ENCODE results near the gene NRXN3.

The NRXN3 gene

DNA sequence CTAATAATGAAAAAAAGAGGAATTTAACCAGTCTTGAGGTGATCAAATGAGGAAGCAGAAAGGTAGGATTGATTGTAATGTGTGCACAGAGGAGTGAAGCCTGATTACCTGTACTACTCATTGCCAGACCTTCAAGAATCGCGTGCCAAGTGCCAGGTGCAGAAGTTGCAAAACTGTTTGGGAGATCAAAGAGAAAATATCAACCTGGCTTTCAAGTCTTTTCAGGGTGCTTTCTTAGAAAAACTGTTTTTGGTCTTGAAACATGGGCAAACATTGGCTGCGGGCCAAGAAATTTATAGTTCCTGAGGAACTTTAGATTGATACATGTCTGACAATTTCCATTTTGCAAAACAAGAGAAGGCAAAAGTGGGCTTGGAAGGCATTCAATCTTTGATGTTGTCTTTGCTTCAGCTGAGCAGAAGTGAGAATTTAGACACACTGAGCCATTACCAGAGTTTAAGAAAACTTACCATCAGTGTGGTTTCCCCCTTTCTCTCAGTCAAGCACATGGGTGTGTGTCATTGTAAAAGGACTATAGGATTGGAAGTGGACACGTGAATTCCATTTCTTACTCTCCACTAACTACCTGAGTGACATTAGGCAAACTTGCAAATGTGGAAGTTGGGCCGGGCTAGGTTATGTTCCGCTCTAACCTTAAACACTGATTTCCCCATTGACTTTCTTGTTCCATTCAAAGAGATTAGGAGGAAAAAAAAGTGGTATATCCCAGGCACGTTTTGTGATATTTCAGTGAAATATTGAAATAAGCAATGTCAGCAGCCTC is 1555.0 kb downstream of the NRXN3 start:
- peaks cover 0 to 5% (median 0%) of the 10 kb centered on the region in 5 experiments for H3K27me3 ChIP-seq (replicated peaks in 2 of 5; ENCODE audit: control insufficient read depth in 4 of 5, insufficient read depth in 5 of 5, low read length in 4 of 5)
- H3K4me1 ChIP-seq (ENCODE audit: control extremely low read depth in 1 of 4, control insufficient read depth in 4 of 4, insufficient read depth in 4 of 4, low read length in 3 of 4) = no peaks in the 10 kb centered on the region
- no peak overlapping the region for H3K4me3 ChIP-seq (ENCODE audit: control insufficient read depth in 1 of 7, extremely low read depth in 1 of 7, insufficient read depth in 4 of 7, low read depth in 2 of 7, low read length in 6 of 7)
- WGBS (ENCODE audit: insufficient coverage) = 82% methylated on average over 3 of the region's 7 CpGs
- ChIA-PET CTCF (no interaction called here), POLR2A (no interaction called here)
- H3K27ac ChIP-seq (ENCODE audit: insufficient read depth in 1 of 2, low read depth in 1 of 2, low read length in 2 of 2, poor library complexity in 1 of 2, severe bottlenecking in 2 of 2) = no peak overlapping the region
- no peaks in the 10 kb centered on the region for H3K36me3 ChIP-seq (ENCODE audit: control insufficient read depth in 4 of 4, insufficient read depth in 4 of 4, low read length in 3 of 4)
- H3K9me3 ChIP-seq (ENCODE audit: control extremely low read depth in 1 of 5, control insufficient read depth in 4 of 5, insufficient read depth in 2 of 5, low read depth in 1 of 5, low read length in 4 of 5) = no peaks in the 10 kb centered on the region
- peak in 1 of 3 donors; percentile 4 for DNase-seq

DNA sequence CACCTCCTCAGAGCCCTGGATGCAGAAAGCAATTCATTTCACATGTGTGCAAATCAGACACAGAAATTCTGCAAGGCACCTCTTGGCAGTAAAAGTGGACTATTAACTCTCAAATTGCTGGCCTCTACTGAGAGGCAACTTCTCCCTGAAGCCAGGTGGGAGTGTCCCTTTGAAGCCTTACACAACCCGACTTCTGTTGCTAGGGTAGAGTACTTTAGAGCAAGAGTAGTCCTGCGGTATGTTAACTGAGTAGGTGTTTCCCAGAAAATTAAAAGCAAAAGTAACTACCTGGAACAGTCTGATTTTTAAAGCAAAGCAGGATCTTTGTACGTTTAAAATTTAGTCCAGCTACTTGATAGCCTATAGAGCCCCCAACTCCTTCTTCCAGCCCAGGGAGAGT is 1557.7 kb downstream of the NRXN3 start:
- H3K36me3 ChIP-seq (ENCODE audit: control insufficient read depth in 4 of 4, insufficient read depth in 4 of 4, low read length in 3 of 4) = no peaks in the 10 kb centered on the region
- no peak overlapping the region for H3K27ac ChIP-seq (ENCODE audit: insufficient read depth in 1 of 2, low read depth in 1 of 2, low read length in 2 of 2, poor library complexity in 1 of 2, severe bottlenecking in 2 of 2)
- H3K4me1 ChIP-seq (ENCODE audit: control extremely low read depth in 1 of 4, control insufficient read depth in 4 of 4, insufficient read depth in 4 of 4, low read length in 3 of 4) = peaks cover 0 to 9% (median 3%) of the 10 kb centered on the region in 4 experiments
- ChIA-PET POLR2A (no interaction called here), CTCF (no interaction called here)
- 100% methylated on average over 3 of the region's 3 CpGs for WGBS (ENCODE audit: insufficient coverage)
- H3K9me3 ChIP-seq (ENCODE audit: control extremely low read depth in 1 of 5, control insufficient read depth in 4 of 5, insufficient read depth in 2 of 5, low read depth in 1 of 5, low read length in 4 of 5) = no peaks in the 10 kb centered on the region
- no peak for DNase-seq
- H3K4me3 ChIP-seq (ENCODE audit: control insufficient read depth in 1 of 7, extremely low read depth in 1 of 7, insufficient read depth in 4 of 7, low read depth in 2 of 7, low read length in 6 of 7) = no peak overlapping the region
- peaks cover 0 to 5% (median 0%) of the 10 kb centered on the region in 5 experiments for H3K27me3 ChIP-seq (replicated peaks in 2 of 5; ENCODE audit: control insufficient read depth in 4 of 5, insufficient read depth in 5 of 5, low read length in 4 of 5)

GRCh38 chr14:79728331-79728730 is 1558.2 kb downstream of the NRXN3 start:
- DNase-seq = no peak
- Histone ChIP-seq H3K36me3 (ENCODE audit: control insufficient read depth in 4 of 4, insufficient read depth in 4 of 4, low read length in 3 of 4) (no peaks in the 10 kb centered on the region), H3K27ac (ENCODE audit: insufficient read depth in 1 of 2, low read depth in 1 of 2, low read length in 2 of 2, poor library complexity in 1 of 2, severe bottlenecking in 2 of 2) (no peak overlapping the region), H3K9me3 (ENCODE audit: control extremely low read depth in 1 of 5, control insufficient read depth in 4 of 5, insufficient read depth in 2 of 5, low read depth in 1 of 5, low read length in 4 of 5) (no peaks in the 10 kb centered on the region), H3K27me3 (replicated peaks in 2 of 5; ENCODE audit: control insufficient read depth in 4 of 5, insufficient read depth in 5 of 5, low read length in 4 of 5) (peaks cover 0 to 5% (median 0%) of the 10 kb centered on the region in 5 experiments), H3K4me1 (ENCODE audit: control extremely low read depth in 1 of 4, control insufficient read depth in 4 of 4, insufficient read depth in 4 of 4, low read length in 3 of 4) (peaks cover 0 to 9% (median 3%) of the 10 kb centered on the region in 4 experiments), H3K4me3 (ENCODE audit: control insufficient read depth in 1 of 7, extremely low read depth in 1 of 7, insufficient read depth in 4 of 7, low read depth in 2 of 7, low read length in 6 of 7) (no peak overlapping the region)
- CTCF ChIA-PET = no interaction called here
- POLR2A ChIA-PET = no interaction called here
- 79% methylated on average over 3 of the region's 3 CpGs for WGBS (ENCODE audit: insufficient coverage)

DNA sequence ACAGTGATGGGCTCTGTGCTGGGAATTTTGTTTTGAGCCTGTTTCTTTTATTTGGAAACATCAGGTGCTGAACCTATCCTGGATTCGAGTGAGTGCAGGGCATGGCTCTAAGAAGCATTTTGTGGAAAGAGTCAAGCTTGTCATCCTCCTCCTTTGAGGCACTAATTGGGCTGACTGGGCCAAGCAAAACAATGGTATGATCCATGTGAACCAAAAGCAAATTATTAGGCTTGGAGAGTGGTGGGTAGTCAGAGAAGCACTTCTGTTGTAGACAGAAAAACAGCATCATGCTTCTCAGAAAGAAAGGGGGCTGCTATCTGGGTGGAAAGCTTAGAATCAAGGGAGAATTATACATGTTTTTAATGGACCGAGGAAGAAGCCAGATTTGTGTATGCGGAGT is 1559.6 kb downstream of the NRXN3 start:
- Histone ChIP-seq H3K4me1 (ENCODE audit: control extremely low read depth in 1 of 4, control insufficient read depth in 4 of 4, insufficient read depth in 4 of 4, low read length in 3 of 4) (peaks cover 0 to 9% (median 3%) of the 10 kb centered on the region in 4 experiments), H3K4me3 (ENCODE audit: control insufficient read depth in 1 of 7, extremely low read depth in 1 of 7, insufficient read depth in 4 of 7, low read depth in 2 of 7, low read length in 6 of 7) (no peak overlapping the region), H3K9me3 (ENCODE audit: control extremely low read depth in 1 of 5, control insufficient read depth in 4 of 5, insufficient read depth in 2 of 5, low read depth in 1 of 5, low read length in 4 of 5) (no peaks in the 10 kb centered on the region), H3K36me3 (ENCODE audit: control insufficient read depth in 4 of 4, insufficient read depth in 4 of 4, low read length in 3 of 4) (no peaks in the 10 kb centered on the region), H3K27me3 (replicated peaks in 2 of 5; ENCODE audit: control insufficient read depth in 4 of 5, insufficient read depth in 5 of 5, low read length in 4 of 5) (peaks cover 0 to 5% (median 0%) of the 10 kb centered on the region in 5 experiments), H3K27ac (ENCODE audit: insufficient read depth in 1 of 2, low read depth in 1 of 2, low read length in 2 of 2, poor library complexity in 1 of 2, severe bottlenecking in 2 of 2) (no peak overlapping the region)
- DNase-seq = no peak
- ChIA-PET CTCF (no interaction called here), POLR2A (no interaction called here)
- WGBS (ENCODE audit: insufficient coverage) = 100% methylated on average over 3 of the region's 3 CpGs

GRCh38 chr14:79730196-79730595 is 1560.0 kb downstream of the NRXN3 start:
- Histone ChIP-seq H3K36me3 (ENCODE audit: control insufficient read depth in 4 of 4, insufficient read depth in 4 of 4, low read length in 3 of 4) (no peaks in the 10 kb centered on the region), H3K27ac (ENCODE audit: insufficient read depth in 1 of 2, low read depth in 1 of 2, low read length in 2 of 2, poor library complexity in 1 of 2, severe bottlenecking in 2 of 2) (no peak overlapping the region), H3K4me3 (ENCODE audit: control insufficient read depth in 1 of 7, extremely low read depth in 1 of 7, insufficient read depth in 4 of 7, low read depth in 2 of 7, low read length in 6 of 7) (no peak overlapping the region), H3K9me3 (ENCODE audit: control extremely low read depth in 1 of 5, control insufficient read depth in 4 of 5, insufficient read depth in 2 of 5, low read depth in 1 of 5, low read length in 4 of 5) (no peaks in the 10 kb centered on the region), H3K4me1 (ENCODE audit: control extremely low read depth in 1 of 4, control insufficient read depth in 4 of 4, insufficient read depth in 4 of 4, low read length in 3 of 4) (peaks cover 0 to 9% (median 3%) of the 10 kb centered on the region in 4 experiments), H3K27me3 (replicated peaks in 2 of 5; ENCODE audit: control insufficient read depth in 4 of 5, insufficient read depth in 5 of 5, low read length in 4 of 5) (peaks cover 0 to 5% (median 0%) of the 10 kb centered on the region in 5 experiments)
- ChIA-PET POLR2A (no interaction called here), CTCF (no interaction called here)
- DNase-seq = no peak
- WGBS (ENCODE audit: insufficient coverage) = 100% methylated on average over 2 of the region's 2 CpGs

DNA sequence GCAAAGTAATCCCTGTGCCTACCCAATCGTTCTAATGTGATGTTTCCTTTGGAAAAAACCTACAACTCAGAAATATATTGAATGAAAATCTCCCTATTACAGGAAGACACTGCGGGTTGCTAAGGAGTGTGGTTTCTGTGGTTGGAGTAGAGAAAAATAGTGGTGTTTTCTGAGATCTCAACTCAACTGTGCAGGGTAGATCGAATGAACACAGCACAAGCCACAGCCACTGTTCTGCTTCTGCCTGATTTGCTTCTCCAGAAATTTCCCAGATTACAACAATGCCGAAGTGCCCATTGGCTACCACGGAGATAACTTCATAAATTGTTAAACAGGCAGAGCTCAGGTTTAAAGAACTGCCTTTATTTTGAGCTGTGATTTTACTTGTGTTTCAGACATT is 1560.8 kb downstream of the NRXN3 start:
- 14% methylated on average over 3 of the region's 5 CpGs for WGBS (ENCODE audit: insufficient coverage)
- Histone ChIP-seq H3K9me3 (ENCODE audit: control extremely low read depth in 1 of 5, control insufficient read depth in 4 of 5, insufficient read depth in 2 of 5, low read depth in 1 of 5, low read length in 4 of 5) (no peaks in the 10 kb centered on the region), H3K27ac (ENCODE audit: insufficient read depth in 1 of 2, low read depth in 1 of 2, low read length in 2 of 2, poor library complexity in 1 of 2, severe bottlenecking in 2 of 2) (no peak overlapping the region), H3K4me1 (ENCODE audit: control extremely low read depth in 1 of 4, control insufficient read depth in 4 of 4, insufficient read depth in 4 of 4, low read length in 3 of 4) (peaks cover 0 to 9% (median 3%) of the 10 kb centered on the region in 4 experiments), H3K36me3 (ENCODE audit: control insufficient read depth in 4 of 4, insufficient read depth in 4 of 4, low read length in 3 of 4) (no peaks in the 10 kb centered on the region), H3K4me3 (ENCODE audit: control insufficient read depth in 1 of 7, extremely low read depth in 1 of 7, insufficient read depth in 4 of 7, low read depth in 2 of 7, low read length in 6 of 7) (no peak overlapping the region), H3K27me3 (replicated peaks in 2 of 5; ENCODE audit: control insufficient read depth in 4 of 5, insufficient read depth in 5 of 5, low read length in 4 of 5) (peaks cover 0 to 5% (median 0%) of the 10 kb centered on the region in 5 experiments)
- ChIA-PET POLR2A (no interaction called here), CTCF (no interaction called here)
- peak; percentile 16 to 56 (median 55) for DNase-seq

DNA sequence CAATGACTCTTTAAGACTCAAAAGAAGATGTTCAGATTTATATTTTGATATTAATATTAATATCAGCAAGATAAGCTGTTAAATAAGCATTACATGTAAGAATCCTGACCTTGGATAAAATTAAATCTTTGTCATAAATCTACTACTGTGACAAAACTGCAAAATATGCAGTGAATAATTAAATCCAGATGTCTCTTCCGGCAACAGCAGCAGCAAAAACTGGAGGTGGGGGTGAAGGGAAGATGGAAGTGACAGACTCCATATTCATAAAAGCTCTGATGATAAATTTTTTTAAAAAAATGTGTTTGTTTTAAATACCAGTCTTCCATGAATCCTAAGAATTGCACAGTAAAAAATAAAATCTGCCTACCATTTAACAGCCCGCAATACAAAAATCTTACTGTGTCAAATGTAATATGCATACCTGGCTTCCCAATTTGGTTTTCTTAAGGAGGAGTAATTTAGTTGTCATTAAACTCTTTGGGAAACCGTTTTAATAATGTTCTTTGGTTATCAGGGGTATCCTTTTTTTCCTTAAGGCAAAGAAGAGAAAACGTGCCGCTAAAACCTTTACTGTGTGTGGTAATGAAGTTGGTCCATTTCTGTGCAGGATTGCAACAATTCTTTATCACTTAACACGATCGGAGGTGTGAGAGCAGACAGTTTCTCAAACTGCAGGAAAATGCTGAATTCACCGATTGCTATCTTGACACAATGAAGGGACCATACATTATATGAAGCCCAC is 1562.9 kb downstream of the NRXN3 start:
- no peak overlapping the region for H3K4me3 ChIP-seq (ENCODE audit: control insufficient read depth in 1 of 7, extremely low read depth in 1 of 7, insufficient read depth in 4 of 7, low read depth in 2 of 7, low read length in 6 of 7)
- H3K4me1 ChIP-seq (ENCODE audit: control extremely low read depth in 1 of 4, control insufficient read depth in 4 of 4, insufficient read depth in 4 of 4, low read length in 3 of 4) = peaks cover 0 to 9% (median 3%) of the 10 kb centered on the region in 4 experiments
- CTCF ChIA-PET = interaction anchor here (0.8 kb wide), 1 partner anchor 148 kb away, joined by 3 read pairs; no protein-coding TSS in a partner anchor
- POLR2A ChIA-PET = no interaction called here
- peaks cover 0 to 11% (median 2%) of the 10 kb centered on the region in 5 experiments for H3K9me3 ChIP-seq (ENCODE audit: control extremely low read depth in 1 of 5, control insufficient read depth in 4 of 5, insufficient read depth in 2 of 5, low read depth in 1 of 5, low read length in 4 of 5)
- no peaks in the 10 kb centered on the region for H3K36me3 ChIP-seq (ENCODE audit: control insufficient read depth in 4 of 4, insufficient read depth in 4 of 4, low read length in 3 of 4)
- H3K27ac ChIP-seq (ENCODE audit: insufficient read depth in 1 of 2, low read depth in 1 of 2, low read length in 2 of 2, poor library complexity in 1 of 2, severe bottlenecking in 2 of 2) = no peak overlapping the region
- 75% methylated on average over 3 of the region's 8 CpGs for WGBS (ENCODE audit: insufficient coverage)
- no peak for DNase-seq
- H3K27me3 ChIP-seq (replicated peaks in 2 of 5; ENCODE audit: control insufficient read depth in 4 of 5, insufficient read depth in 5 of 5, low read length in 4 of 5) = peaks cover 0 to 4% (median 0%) of the 10 kb centered on the region in 5 experiments

All from common myeloid progenitor, CD34-positive (primary cell).